ENCODE data around the gene TBRG4.
"Not testable (repeated sequence)": the region's sequence is repeated elsewhere in the genome, so short reads cannot be mapped to it uniquely, and the experiment has no call there.

The TBRG4 gene

DNA sequence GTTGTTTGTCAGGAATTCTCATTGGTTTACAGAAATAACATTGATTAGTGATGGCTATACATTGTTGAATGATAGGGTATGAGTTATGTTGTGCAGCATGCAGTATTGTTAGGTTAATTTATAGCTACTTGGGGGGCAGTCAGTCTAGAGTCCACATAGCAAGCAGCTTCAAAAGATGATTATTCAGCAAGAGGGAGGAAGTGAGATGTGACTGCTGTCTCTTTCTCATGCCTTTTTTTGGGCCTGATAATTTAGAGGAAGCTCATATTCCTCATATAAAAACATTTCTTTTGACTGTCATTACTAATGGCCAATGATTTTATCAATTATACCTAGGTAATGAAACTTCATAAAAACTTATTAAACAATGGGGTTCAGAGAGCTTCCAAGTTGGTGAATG is 3.4 kb upstream of the TBRG4 start:
- H3K27me3 Mint-ChIP-seq, result peaks cover 2% of the 10 kb centered on the region
- ATAC-seq, result no peak
- peaks cover 17% of the 10 kb centered on the region for H3K4me1 Mint-ChIP-seq
- no peak for DNase-seq
- peaks cover 20% of the 10 kb centered on the region for H3K36me3 Mint-ChIP-seq (ENCODE audit: low read depth)
- no peaks in the 10 kb centered on the region for H3K9me3 Mint-ChIP-seq
- H3K4me3 Mint-ChIP-seq, result no peak overlapping the region
- H3K27ac Mint-ChIP-seq, result no peak overlapping the region

DNA sequence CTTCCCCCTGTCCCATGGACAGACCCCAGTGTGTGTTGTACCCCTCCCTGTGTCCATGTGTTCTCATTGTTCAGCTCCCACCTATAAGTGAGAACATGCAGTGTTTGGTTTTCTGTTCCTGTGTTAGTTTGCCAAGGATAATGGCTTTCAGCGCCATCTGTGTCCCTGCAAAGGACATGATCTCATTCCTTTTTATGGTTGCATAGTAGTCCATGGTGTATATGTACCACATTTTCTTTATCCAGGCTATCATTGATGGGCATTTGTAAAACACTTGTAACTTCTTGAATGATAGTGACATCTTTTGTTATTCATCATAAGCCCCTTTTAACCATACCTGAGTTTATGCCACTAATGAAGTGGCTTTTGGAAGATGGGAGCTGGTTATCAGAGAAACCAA is 2.8 kb upstream of the TBRG4 start:
- Mint-ChIP-seq H3K4me1 (peaks cover 20% of the 10 kb centered on the region), H3K36me3 (ENCODE audit: low read depth) (peaks cover 24% of the 10 kb centered on the region)
- not testable (repeated sequence) for DNase-seq, H3K27me3 Mint-ChIP-seq, H3K9me3 Mint-ChIP-seq, H3K4me3 Mint-ChIP-seq, H3K27ac Mint-ChIP-seq, ATAC-seq

DNA sequence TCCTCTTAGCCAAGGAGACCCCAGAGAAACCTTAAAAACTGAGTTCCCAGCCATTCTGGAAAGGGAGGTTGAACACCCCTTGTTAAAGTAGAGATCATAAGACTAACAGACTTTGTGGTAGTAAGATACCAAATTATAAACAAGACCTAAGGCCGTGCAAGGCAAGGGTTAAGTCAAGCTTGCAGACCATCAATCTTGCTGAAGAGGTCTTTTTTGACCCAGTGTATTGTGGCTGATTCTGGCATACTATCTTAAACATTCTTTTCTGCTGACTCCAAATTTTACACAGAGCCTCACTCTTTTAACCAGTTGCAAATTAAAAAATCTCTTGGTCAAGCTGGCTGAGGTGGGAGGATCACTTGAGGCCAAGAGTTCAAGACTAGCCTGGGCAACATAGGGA is 1.2 kb upstream of the TBRG4 start:
- Mint-ChIP-seq H3K27me3 (peaks cover 2% of the 10 kb centered on the region), H3K4me1 (peaks cover 35% of the 10 kb centered on the region), H3K9me3 (no peaks in the 10 kb centered on the region), H3K36me3 (ENCODE audit: low read depth) (peaks cover 39% of the 10 kb centered on the region), H3K4me3 (peak overlapping the region; percentile 95), H3K27ac (peak overlapping the region; percentile 83)
- DNase-seq, result no peak
- ATAC-seq, result no peak

DNA sequence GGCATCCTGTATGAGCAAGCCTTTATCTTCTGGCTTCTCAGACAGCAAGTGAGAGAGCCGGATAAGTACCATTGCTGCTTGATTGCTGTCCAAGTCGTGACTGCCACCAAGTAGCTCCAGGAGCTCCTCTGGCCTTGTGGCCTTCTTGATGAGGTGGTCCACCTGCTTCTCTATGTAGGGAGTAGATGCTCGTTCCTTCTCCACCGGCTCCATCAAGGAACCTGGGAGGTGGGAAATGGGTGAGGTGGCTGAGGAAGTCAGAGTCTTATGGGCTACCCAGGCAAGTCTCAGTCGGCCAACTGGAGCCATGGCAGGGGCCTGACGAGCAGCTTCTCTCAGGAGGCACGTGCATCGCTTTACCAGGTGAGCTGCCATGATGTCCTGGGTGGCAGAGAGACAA is 2.6 kb downstream of the TBRG4 start:
- peaks cover 54% of the 10 kb centered on the region for H3K4me1 Mint-ChIP-seq
- H3K27ac Mint-ChIP-seq, result peak overlapping the region; percentile 83
- DNase-seq (no peak), ATAC-seq (no peak)
- peaks cover 2% of the 10 kb centered on the region for H3K27me3 Mint-ChIP-seq
- peak overlapping the region; percentile 95 for H3K4me3 Mint-ChIP-seq
- no peaks in the 10 kb centered on the region for H3K9me3 Mint-ChIP-seq
- H3K36me3 Mint-ChIP-seq (ENCODE audit: low read depth), result peaks cover 59% of the 10 kb centered on the region

DNA sequence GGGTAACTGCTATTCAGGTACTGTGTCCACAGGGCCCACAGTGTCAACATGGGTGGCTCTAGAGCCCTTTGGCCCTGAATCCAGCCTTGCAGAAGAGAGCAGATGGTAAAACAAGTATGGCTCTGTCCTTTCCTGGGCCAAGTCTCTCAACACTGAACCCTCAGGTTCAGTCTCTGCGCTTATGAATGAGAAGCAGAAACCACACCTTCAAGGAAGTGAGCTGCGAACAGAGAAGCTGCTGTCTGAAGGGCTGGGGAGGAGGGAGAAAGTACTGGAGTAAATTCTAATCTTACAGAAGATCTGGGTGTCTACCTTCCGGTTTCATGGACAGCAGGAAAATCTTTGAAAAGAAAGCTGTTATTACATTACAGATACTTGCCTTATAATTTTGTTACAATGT is 4.1 kb downstream of the TBRG4 start:
- peak overlapping the region; percentile 50 for H3K27ac Mint-ChIP-seq
- peak overlapping the region; percentile 95 for H3K4me3 Mint-ChIP-seq

DNA sequence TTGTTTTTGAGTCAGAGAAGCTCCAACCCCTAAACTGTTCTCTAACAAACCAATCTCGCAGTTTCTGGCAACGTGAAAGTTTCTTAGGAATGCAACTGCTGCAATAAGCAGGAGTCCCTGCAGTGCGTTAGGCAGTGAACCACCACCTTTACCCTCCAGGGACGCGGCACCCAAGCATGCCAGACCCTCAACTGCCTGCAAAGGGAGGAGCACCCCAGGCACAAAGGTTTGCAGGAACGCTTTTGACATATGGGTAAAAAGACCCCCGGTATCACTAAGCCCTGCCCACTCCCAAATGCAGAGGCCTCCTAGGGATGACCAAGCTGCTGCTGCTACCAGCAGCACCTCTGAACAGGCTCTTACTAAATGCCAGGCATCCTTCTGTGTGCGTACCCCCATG is 4.7 kb downstream of the TBRG4 start:
- Mint-ChIP-seq H3K4me3 (no peak overlapping the region), H3K27me3 (peaks cover 2% of the 10 kb centered on the region), H3K4me1 (peaks cover 46% of the 10 kb centered on the region), H3K36me3 (ENCODE audit: low read depth) (peaks cover 68% of the 10 kb centered on the region), H3K9me3 (no peaks in the 10 kb centered on the region), H3K27ac (no peak overlapping the region)
- ATAC-seq (no peak), DNase-seq (no peak)

More for the DNA sequence above, 4.1 kb downstream of the TBRG4 start:
- Mint-ChIP-seq H3K9me3 (no peaks in the 10 kb centered on the region), H3K4me1 (peaks cover 50% of the 10 kb centered on the region), H3K36me3 (ENCODE audit: low read depth) (peaks cover 64% of the 10 kb centered on the region), H3K27me3 (peaks cover 2% of the 10 kb centered on the region)
- no peak for DNase-seq
- no peak for ATAC-seq

DNA sequence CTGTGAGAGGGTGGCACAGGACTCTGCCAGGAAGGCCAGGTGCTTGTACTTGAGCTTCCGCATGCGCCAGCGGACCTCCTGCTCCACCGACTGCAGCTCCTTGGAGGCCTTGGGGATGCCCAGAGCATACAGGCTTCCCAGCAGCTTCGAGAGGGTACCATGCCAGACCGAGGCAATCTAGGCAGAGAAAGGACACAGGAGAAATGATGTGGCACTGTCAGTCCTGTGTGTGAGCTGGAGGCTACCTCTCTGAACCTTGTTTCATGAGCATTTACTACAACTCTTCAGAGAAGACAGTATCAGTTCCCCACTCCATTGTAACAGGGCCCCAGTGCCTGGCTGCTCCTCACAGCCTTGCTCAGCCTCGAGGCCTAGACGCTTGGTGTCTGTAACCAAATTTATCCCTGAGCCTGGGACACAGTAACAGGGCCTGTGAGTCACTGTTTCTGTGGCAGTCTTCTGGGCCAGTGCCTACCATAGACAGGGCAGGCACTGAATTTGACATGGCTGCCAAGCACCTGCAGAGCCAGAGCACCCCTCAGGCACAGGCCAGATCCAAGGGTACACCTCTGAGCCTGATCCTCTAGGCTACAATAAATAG is 5.8 kb downstream of the TBRG4 start:
- DNase-seq (no peak), ATAC-seq (peak; percentile 57)
- Mint-ChIP-seq H3K27me3 (no peaks in the 10 kb centered on the region), H3K4me1 (peaks cover 42% of the 10 kb centered on the region), H3K27ac (no peak overlapping the region), H3K9me3 (no peaks in the 10 kb centered on the region), H3K4me3 (peak overlapping the region; percentile 25), H3K36me3 (ENCODE audit: low read depth) (peaks cover 64% of the 10 kb centered on the region)

DNA sequence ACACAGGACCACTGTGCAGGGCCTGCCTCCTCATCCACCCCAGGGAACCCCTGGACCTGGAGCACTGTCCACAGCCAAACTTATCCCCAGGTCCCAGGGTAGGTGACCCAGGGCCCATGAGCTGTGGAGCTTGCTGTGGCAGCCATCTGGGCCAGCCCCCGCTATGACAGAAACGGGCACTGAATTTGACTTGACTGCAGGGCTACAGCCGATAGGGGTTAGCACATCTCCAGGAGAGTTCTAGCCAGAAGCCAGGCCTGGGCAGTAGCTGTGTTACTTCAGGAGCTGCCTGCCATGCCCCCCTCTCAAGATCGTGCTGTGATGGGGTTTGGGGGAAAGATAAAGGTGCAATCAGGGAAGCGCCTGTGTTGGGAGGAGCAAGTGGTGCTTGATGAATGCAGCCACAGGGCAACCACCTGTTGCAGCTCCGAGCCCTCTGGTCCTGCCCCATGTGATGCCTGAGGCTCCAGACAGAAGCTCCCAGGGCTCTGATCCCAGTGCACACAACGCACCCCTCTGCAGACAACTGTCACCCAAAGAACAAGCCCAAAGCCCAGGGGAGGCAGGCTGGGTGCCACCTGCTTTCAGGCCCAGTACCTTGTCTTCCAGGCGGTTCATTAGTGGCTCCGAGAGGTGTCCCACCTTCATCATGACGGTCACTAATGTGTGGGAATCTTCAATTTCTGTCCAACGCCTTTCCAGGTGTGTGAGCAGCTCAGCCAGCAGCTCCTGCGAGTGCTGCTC is 6.5 kb downstream of the TBRG4 start:
- H3K9me3 Mint-ChIP-seq, result no peaks in the 10 kb centered on the region
- H3K36me3 Mint-ChIP-seq (ENCODE audit: low read depth), result peaks cover 63% of the 10 kb centered on the region
- H3K27ac Mint-ChIP-seq, result no peak overlapping the region
- peaks cover 38% of the 10 kb centered on the region for H3K4me1 Mint-ChIP-seq
- DNase-seq (no peak), ATAC-seq (no peak)
- H3K27me3 Mint-ChIP-seq, result no peaks in the 10 kb centered on the region
- no peak overlapping the region for H3K4me3 Mint-ChIP-seq

DNA sequence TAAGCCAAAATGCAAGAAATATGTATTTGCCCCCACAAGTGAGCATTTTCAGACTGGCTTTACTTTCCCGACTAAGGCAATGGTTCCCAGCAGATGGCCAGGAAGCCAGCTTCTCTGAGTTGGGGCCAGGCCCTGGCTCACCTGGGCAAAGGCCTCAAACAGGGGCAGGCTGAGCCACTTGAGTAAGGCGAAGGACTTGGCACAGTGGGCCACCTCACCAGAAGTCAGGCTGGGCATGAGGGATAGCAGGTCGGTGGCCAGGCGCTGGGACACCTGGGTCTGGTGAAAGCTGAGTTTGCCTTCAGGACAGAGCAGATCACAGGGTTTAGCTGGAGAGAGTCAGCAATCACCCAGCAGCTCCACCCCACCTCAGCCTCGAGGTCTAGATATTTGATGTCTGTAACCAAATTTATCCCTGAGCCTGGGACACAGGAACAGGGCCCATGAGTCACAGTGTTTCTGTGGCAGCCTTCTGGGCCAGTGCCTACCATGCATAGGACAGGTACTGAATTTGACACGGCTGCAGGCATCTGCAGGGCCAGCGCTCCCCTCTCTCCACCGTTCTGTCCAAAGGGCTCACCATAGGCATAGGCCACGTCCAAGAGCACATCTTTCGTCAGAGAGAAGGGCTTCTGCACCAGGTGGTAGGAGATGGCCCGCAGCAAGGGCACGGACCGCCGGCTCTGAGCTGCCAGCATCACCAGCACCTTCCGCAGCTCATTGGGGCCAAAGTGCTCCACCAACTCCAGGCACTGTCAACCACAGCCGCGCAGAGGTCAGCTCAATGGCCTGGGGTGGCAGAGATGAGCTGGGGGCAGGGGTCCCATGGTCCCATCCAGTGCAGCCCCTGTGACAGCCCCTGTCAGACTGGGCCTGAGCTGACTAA is 7.3 kb downstream of the TBRG4 start:
- Mint-ChIP-seq H3K36me3 (ENCODE audit: low read depth) (peaks cover 61% of the 10 kb centered on the region), H3K4me3 (no peak overlapping the region), H3K9me3 (no peaks in the 10 kb centered on the region), H3K27me3 (no peaks in the 10 kb centered on the region), H3K27ac (no peak overlapping the region), H3K4me1 (peaks cover 34% of the 10 kb centered on the region)
- ATAC-seq (no peak), DNase-seq (no peak)

DNA sequence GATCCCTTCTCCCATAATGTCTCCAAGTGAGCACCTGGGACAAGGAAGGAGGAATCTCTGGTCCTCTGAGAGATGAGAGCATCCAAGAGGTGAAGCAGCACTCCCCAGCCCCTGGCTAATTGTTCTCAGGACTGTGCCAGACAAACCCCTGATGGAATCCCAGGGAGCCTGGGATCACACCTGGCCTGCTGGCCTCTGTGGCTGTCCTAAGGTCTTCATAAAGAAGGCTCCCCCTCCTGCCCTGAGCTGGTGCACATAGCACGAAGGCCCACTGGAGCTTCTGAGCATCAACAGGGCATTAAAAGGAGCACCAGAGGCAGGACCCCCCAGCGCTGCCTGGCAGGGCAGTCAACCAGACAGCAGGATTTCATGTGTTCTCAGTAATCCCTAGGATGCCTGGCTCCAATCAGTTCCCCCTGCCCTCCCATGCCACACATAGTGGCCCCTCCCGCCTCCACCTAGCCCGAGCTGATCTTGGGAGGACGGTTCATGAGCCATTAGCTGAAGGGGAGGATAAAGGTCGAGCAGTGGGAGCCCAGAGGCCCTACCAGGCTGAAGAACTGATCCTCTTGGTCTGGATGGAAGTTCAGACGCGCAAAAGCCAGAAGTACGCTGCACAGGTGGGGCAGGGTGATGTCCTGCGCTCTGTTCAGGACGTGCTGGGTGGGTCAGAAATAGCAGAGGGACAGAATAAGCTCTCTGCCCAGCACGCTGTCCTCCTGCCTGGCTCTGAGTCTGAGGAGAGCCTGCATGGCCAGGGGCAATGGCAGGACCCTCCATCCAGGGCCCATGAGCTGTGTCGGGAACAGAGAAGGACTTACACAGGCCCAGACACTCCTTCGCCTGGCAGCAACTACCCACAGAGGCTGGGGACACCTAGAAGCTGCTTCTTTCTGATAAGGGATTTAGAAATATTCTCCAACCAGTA is 8.4 kb downstream of the TBRG4 start:
- no peak for ATAC-seq
- Mint-ChIP-seq H3K27ac (peak overlapping the region; percentile 8), H3K9me3 (no peaks in the 10 kb centered on the region), H3K4me1 (peaks cover 23% of the 10 kb centered on the region), H3K27me3 (no peaks in the 10 kb centered on the region), H3K36me3 (ENCODE audit: low read depth) (peaks cover 50% of the 10 kb centered on the region), H3K4me3 (no peak overlapping the region)
- DNase-seq, result no peak

DNA sequence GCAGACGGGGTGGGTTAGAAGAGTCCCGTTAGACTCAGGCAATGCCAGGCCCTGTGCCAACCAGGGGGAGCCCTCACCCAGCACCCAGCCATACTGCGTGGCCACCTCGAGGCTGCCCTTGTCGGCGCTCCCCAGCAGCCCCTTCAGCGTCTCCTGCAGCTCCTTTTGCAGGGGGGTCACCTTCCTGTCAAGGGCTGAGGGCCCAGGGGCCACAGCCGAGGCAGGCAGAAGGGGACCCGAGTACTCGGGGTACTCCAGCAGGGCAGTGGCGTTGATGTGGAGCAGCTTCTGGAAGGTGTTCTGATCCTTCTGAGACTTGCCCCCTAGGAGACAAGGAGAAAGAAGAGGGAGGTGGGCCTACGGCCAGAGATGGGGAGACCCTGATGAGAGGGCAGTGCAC is 9.7 kb downstream of the TBRG4 start:
- Mint-ChIP-seq H3K36me3 (ENCODE audit: low read depth) (peaks cover 40% of the 10 kb centered on the region), H3K4me1 (peaks cover 11% of the 10 kb centered on the region), H3K9me3 (no peaks in the 10 kb centered on the region), H3K27ac (no peak overlapping the region), H3K27me3 (no peaks in the 10 kb centered on the region), H3K4me3 (no peak overlapping the region)
- DNase-seq (no peak), ATAC-seq (no peak)

DNA sequence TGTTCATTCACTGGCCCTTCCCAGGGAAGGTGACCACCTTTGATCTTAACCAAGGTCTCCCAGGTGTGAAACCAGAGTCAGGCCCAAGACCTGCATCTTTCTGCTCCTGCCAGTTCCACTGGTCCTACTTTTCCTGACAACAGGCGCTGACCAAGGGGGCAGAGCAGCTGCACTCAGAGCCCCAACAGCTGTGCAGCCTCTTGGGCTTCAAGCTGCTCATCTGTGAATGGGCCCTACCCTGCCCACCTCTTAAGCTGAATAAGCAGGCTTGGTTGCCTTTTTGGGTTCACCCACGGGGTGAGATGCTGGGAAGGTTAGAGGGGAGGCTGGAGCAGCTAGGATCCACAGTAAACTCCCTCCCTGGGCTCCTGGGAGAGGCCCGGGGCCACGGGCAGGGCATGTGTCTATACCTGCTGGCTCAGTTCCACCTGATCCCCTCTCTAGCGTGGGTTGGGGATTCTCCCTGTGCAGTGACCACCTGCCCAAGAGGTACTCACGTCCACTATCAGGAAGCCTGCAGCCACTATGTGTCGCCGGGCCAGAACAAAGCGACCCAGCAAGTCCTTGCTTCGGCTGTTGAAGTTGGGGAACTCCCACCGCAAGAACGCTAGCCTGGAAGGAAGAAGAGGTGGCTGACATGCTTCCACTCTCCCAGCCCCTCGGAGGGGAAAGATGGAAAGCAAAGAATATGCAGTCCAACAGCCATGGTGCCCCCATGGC is 10.6 kb downstream of the TBRG4 start:
- peaks cover 5% of the 10 kb centered on the region for H3K4me1 Mint-ChIP-seq
- H3K4me3 Mint-ChIP-seq, result no peak overlapping the region
- H3K36me3 Mint-ChIP-seq (ENCODE audit: low read depth), result peaks cover 32% of the 10 kb centered on the region
- H3K9me3 Mint-ChIP-seq, result no peaks in the 10 kb centered on the region
- H3K27ac Mint-ChIP-seq, result no peak overlapping the region
- DNase-seq (no peak), ATAC-seq (no peak)
- no peaks in the 10 kb centered on the region for H3K27me3 Mint-ChIP-seq

DNA sequence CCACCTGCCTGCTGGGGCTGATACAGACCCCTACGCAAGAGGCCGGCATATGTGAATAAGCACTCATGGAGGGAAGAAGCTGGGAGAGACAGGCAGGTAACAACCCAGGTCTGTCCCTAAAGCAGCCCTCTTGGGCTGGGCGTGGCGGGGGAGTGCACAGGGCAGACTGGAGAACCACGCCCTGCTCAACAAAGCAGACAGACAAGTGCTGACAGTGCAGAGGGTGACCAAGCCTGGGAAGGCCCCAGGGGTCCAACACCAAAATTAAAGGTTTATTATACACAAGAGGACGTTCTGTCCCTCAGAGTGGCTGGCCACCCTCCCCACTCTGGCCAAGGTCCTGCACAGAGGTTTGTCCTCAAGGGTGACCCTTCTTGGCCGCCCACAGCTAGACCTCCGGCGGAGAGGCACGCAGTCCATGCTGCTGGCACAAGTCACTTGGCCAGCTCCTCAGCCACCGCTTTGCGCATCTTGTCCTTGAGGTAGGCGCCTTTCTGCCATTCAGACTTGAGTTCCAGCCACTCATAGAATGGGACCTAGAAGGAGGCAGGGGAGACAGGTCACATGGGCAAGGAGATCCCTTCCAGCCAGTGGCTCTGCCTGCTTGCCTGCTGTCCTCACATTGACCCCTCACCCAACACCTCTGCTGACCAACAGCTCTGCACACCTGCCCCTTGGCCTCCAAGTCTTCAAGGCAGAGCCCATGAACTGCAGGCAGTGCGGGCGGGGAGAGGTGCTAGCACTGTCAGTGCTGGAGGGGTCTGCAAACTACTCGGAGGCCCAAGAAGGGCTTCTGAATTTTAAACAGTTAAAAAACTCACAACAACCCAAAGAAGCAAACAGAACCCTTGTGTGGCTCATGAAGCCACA is 11.4 kb downstream of the TBRG4 start:
- no peaks in the 10 kb centered on the region for H3K9me3 Mint-ChIP-seq
- H3K36me3 Mint-ChIP-seq (ENCODE audit: low read depth), result peaks cover 28% of the 10 kb centered on the region
- no peak overlapping the region for H3K4me3 Mint-ChIP-seq
- H3K27ac Mint-ChIP-seq, result no peak overlapping the region
- no peak for DNase-seq
- ATAC-seq, result no peak
- H3K27me3 Mint-ChIP-seq, result no peaks in the 10 kb centered on the region
- no peaks in the 10 kb centered on the region for H3K4me1 Mint-ChIP-seq

All from activated naive CD8-positive, alpha-beta T cell treated with anti-CD3 and anti-CD28 coated beads, Interleukin-2, amount 50 U/mL, for 24 hours (primary cell).